HG02759 (cell line): ENCODE data around the gene TVP23C.
"Not testable (repeated sequence)": the region's sequence is repeated elsewhere in the genome, so short reads cannot be mapped to it uniquely, and the experiment has no call there.

ENCODE experiments used
- ATAC-seq: cut with Tn5 transposase; IDR thresholded peaks from one replicate; pipeline ENCODE4 v1.9.1; 2021; ENCODE audit warnings: mild to moderate bottlenecking, moderate library complexity; ENCODE audit not compliant: unreplicated experiment

The TVP23C gene

DNA sequence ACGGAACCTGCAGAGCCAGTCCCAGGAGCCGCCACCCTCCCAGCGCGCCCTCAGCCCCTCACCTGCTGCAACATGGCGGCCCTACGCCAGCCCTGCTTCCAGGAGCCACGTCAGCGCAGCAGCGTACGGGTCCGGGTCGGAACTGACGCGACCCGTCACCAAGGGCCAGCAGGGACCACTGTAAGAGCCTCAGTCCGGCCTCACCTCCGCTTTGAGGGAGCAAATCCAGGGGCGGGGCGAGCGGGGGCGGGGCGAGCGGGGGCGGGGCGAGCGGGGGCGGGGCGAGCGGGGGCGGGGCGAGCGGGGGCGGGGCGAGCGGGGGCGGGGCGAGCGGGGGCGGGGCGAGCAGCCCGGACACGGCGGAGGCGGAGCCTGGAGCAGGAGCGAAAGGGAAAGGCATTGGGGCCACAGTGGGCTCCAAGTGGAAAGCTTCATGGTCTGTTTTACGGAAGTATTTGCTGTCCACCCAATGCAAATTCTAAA lies at the start of gene TVP23C:
Gene TVP23C, minus strand, starts transcription at position 109 of the 483 bp plus-strand sequence. Its CDS starts 35 bp downstream, at position 74.
- ATAC-seq, result peak; percentile 87

DNA sequence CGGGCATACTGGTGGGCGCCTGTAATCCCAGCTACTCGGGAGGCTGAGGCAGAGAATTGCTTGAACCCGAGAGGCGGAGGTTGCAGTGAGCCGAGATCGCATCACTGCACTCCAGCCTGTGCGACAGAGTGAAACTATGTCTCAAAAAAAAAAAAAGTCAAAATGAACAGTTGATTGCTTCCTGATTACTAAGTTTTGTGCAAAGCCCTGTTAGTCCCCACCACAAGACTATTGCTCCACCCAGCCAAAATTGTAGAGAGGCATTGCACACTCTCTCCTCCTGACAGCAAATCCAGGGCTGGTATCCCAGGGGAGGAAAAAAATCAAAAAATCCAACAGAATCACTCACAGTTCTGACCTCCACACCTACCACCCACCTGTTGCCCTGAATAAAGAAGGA lies 29.7 kb upstream of the TVP23C start:
- ATAC-seq, result not testable (repeated sequence)

DNA sequence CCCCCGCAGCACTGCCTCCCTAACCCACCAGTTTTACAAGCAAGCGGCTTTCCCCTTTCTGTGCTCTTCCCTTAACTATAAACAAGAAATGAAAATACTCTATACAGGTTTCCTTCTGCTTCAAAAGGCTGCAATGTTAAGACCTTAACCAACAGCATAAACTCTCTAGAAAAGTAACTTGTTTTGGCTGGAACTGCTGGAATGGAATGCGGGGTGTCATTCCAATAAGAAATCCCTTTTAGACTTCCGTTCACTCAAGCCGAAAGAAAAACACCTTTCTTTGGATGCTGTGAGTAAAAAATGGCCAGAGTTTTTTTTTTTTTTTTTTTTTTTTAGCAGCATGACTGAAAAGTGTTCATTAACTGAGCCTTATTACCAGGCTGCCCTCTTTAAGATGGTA lies 28.7 kb upstream of the TVP23C start:
- ATAC-seq, result not testable (repeated sequence)

DNA sequence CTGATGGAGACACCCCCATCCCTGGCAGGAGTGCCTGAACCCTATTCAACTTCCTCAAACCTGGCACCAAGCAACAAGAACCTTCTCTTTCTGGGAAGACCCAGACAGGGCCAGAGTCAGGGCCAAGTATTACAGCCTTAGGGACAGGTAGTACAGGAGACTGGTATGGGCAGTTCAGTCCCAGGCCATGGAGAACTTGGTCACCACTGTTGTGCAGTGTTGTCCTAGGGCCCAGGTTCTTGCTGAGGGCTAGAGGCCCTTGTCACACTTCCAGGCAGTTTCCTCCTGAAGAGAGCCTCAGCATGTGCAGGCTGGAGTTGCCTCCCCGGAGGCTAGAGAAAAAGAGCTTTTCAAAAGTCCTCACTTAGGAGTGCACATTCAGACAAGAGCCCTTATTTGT lies 27.6 kb upstream of the TVP23C start:
- ATAC-seq, result not testable (repeated sequence)

DNA sequence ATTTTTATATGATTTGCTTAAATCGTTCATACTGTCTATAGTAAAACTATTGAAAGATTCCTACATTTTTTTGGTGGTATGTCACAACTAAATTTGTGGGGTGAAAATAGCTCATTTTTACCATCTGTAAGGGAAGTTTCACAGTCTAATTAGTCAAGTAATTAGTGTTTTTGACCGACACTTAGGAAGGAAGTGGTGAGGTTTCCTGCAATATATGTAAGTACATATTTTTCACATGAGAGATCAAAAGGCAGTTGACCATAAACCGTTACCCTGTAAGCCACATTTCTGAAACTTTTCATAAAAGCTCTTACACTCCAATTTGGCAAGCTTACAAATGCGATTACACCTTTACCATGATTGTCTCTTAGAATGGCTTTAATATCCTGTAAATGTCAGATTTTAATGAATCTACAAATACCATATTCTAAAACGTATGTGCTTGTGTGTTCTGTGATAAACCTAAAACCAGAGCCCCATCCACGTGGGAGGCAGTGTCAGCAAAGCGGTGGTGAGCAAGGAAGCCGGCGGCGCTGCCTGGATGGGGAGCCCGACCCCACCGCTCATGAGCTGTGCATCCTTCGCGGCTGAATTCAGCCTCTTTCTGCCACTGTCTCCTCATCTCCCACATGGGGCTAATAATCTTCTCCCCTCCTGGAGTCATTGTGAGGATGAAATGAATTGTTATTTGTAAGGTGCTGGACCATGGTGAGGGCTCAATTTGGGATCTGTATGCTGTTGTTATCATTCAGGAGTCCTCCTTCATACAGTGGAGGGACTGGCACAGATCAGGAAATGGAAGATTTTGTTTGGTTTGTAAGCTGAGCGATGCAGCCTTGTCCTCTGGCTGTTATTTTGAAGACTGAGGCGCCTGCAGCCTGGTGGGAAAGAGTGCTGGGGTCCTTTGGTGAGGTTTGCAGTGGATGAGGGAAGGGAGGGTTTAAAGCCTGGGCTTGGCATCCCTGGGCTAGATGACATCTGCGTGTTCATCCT lies 26.6 kb upstream of the TVP23C start:
- ATAC-seq, result not testable (repeated sequence)

DNA sequence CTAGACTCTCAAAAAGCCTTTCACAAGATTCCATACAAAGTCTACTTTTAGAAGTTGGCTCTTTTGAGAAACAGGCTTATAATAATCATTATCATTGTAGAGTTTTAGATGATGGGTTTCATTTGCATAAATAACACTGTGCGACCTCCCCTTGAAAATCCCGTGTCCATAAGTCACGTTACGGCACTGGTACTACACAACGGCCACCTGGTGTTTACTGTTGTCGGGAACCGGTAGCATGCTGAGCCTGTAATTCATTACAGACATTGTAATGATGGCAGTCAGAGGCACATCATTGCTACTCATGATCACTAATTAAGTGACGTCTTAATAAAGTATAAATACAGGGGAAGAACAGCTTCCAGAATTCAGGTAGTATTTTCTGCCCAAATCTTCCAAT lies 24.7 kb upstream of the TVP23C start:
- not testable (repeated sequence) for ATAC-seq

DNA sequence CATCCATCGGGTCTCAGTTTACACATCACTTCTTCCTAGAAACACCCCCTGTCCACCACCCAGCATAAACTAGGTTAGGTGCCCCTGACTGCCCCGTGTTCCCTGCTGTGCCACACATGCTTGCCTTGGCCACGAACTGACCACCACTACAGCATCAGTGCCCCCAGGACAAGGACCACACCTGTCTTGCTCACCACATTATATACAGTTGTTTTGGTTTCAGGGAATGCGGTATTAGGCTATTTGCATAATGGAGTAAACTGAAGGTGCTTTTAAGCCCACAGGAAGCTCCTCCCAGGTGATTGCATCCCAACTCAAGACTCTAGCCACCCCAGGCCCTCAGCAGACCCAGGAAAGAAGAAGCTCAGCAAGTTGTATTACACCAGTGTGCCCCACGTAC lies 20.0 kb upstream of the TVP23C start:
- not testable (repeated sequence) for ATAC-seq

DNA sequence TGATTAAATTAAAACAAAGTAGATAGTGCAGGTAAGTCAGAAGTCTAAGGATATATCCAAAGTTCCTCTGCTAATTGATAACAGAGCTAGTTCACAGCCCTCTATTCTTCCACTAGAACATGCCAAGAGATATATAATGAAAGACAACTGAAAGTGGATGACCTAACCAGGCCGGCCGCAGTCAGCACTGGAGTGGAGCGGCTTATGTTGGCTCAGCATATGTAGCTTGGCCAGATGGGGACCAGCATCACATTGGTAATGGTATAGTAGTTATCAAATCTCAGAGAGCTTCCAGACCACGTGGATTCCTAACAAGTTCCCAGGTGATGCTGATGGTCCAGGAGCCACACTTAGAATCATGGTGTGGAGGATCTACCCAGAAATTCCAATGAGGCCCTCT lies 18.2 kb upstream of the TVP23C start:
- ATAC-seq, result not testable (repeated sequence)

DNA sequence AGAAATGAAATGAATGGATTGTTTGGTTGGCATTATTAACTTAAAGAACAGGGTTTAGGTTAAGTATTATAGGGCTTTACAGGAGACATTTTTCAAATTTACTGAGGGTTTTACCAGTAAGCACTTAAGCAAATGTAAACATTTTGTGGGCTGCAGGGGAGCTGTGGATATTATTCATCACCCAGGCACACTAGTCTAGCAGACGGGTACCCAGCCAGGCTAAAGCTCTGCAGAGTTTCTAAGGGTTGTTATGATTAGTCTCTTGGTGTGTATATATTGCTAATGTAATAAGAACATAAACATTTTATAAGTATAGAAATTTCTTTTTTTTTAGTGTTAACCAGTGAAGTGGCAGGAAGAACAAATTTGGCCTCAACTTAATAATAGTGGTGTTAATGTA lies 13.6 kb upstream of the TVP23C start:
- not testable (repeated sequence) for ATAC-seq

DNA sequence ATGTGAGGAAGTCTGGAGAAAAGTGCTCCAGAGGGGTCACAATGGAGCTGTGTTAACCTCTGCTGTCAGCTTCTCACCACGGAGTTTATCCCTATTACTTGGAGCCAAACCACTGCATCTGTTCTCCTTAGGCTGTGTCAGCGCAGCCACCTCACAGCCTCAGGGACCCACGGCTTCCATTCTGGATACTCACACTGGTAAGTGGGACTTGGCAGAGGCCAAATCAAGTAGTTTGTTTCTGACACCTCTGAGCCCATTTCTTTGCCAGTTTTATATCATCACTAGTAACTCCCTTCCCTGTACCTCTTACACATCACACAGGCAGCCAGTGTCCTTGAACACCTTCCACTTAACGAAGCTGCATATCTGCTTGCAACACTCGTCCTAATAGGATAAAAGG lies 11.4 kb upstream of the TVP23C start:
- not testable (repeated sequence) for ATAC-seq

DNA sequence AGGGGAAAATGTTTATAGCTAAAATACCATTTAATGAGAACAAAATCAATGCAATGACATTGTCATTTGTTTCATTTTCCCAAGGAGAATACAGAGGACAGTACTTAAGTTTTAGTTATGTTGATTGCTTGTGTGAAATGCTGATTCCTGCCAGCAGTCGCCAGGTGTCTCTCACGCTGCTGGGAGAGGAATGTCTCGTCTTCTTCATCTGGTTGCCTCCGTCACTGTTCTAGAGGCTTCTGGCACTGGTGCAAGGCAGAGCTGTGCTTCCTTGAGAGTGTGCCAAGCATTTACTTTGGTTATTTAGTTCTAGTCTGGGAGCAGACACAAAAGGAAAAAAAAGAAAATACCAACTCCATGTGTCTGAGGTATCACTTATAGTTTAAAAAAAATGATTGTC lies 10.6 kb upstream of the TVP23C start:
- ATAC-seq, result not testable (repeated sequence)

DNA sequence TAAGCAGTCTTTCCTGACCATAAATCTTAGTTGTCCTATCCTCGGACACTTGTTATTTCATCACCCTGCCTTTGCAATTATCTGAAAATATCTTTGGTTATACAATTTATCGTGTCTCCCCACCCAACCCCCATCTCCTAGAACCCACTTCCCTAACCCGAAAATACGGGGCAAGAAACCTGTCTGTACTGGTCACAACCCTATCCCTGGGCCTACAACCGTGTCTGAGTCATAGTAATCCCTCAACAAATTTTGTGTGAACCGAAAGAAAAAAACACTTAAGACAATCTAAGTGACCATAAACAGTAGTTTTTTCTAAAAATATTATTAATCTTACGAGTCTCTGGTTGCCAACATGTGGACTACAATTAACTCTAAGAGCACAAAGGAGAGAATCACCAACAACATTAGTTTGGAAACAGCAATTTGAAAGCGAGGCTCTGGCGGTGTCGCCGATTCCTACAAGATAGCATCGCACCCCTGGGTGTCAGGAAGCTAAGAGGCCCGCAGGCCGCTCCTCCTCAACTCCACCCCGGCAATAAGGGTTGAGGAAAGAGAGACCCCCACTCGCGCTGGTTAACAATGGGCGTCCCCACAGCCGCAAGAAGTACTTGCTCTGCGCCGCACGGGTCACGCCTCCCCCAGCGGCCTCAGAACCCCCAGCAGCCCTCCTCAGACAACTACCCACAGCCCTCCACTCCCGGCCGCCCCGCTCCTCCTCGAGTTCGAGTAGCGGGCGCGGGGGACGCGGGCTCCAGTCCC lies 489 bp downstream of the TVP23C start:
- not testable (repeated sequence) for ATAC-seq

DNA sequence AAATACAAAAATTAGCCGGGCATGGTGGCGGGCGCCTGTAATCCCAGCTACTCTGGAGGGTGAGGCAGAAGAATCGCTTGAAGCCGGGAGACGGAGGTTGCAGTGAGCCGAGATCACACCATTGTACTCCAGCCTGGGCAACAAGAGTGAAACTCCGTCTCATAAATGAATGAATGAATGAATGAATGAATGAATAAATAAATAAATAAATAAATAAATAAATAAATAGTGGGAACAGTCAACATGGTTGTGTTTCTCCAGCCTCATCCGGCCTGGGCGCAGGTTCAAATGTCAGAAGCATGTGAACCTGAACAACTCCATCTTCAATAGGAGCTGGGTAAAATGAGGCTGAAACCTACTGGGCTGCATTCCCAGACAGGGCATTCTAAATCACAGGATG lies 1.8 kb downstream of the TVP23C start:
- ATAC-seq, result not testable (repeated sequence)

DNA sequence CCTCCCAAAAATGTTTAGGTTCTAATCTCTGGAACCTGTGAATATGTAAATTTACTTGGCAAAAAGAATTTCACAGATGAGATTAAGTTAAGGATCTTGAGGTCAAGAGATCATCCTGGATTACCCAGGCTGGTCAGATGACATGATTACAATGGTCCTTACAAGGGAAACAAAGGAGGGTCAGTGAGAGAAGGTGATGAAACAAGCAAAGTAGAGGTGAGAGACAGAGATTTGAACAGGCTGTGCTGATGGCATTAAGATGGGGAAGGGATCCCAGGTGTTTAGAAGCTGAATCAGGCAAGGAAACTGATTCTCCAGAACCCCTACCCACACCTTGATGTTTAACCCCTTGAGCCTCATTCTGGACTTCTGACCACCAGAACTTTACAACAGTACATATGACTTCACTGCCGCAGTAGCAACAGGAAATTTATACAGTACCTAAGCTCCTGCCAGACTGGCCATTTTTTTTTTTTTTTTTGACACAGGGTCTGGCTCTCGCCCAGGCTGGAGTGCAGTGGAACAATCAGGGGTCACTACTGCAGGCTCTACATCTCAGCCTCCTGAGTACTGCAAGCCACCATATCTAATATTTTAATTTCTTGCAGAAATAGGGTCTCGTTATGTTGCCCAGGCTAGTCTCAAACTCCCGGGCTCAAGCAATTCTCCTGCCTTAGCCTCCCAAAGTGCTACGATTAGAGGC lies 4.7 kb downstream of the TVP23C start:
- not testable (repeated sequence) for ATAC-seq

DNA sequence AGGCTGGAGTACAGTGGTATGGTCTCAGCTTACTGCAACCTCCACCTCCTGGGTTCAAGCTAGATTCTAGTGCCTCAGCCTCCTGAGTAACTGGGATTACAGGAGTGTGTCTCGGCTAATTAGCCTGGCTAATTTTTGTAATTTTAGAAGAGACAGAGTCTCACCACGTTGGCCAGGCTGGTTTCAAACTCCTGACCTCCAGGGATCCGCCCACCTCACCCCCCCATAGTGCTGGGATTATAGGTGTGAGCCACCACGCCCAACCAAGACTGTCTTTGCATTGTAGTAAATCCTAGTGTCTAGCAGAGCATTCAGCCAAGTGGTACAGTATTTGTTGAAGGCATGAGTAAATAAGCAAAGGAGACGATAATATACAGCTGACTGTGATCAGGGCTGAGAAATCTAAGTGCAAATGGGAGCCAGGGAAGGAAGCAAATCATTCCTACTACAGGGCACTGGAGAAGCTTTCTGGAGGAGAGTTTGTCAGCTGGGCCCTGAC lies 5.9 kb downstream of the TVP23C start:
- not testable (repeated sequence) for ATAC-seq

DNA sequence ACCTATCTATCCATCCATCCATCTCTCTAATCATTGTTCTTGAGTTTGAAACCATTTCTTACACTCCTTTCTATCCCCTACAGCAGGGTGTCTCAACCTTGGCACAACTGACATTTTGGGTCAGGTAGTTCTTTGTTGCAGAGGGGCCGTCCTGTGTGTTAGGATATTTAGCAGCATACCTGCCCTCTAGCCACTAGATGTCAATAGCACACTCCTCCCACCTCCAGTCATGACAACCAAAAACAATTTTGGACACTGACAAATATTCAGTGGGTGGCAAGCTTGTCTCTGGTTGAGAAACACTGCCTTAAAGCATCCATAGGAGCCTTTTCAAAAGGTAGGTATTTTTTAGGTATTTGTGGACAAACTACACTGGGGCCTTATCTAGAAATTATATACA lies 10.4 kb downstream of the TVP23C start:
- ATAC-seq, result not testable (repeated sequence)

DNA sequence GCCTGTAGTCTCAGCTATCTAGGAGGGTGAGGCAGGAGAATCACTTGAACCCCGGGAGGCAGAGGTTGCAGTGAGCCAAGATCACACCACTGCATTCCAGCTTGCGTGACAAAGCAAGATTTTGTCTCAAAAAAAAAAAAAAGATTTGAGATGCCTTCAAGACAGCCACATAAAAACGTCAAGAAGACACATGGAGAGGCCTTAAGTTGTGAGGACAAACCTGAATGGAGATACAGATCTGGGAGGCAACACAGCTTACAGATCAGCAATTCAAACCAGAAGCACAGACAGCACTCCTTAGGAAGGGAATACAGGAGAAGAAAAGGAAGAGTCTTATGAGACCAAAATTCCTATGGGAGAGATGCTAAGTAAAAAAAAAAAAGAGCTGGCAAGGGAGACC lies 13.7 kb downstream of the TVP23C start:
- not testable (repeated sequence) for ATAC-seq

DNA sequence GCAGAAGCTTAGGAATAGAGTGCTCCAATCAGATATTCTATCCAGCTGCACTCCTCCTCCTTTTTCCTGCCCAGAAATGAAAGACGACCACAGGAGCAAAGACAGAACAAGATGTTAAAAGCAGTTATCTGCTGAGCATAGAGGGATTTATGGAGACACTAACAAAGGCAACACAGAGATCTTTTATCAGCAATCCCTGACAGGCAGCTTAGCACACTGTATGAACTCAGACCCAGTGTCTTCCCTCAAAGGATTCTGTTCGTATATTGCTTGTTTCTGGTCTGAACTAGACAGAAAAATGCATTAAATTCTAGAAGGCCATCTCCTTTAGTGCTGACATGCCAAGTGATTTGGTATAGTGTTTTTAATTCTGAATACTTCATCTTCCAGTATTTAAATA lies 16.7 kb downstream of the TVP23C start:
- not testable (repeated sequence) for ATAC-seq

DNA sequence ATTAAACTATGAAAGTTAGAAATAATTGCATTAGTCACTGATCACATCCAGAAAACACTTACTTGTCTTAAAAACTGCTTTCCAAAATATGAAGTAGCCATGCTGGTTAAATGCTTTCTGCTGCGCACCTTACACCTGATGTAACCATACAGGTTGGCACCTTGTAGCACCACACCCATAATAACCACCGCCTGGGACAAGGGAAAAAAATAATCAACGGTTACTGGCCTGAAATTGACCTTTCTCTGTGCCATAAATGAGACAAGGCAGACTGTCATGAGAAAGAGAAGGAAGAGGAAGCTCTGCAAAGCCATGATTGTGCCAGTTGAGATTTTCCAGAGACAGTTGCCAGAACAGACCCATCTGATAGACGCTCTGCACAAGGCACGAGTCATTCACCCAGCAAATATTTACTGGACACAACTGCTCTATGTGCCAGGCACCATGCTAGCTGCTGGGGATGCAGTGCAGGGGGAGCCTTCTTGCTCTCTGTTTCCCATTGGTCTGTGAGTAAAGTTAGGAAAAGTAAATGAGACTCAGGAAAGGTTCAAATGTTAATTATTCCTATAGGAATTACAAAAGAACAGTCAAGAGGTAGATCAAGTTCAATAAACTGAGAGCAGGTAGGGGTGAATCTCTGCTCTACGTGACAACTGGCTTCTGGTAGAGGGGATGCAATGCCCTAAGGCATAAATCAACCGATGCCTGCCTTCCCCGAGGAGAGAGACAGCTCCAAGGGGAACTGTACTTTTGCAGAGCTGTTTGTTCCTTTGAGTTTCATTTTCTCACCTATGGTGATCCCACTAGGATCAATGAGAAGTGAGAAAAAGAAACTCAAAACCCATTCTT lies 22.7 kb downstream of the TVP23C start:
- ATAC-seq, result not testable (repeated sequence)

DNA sequence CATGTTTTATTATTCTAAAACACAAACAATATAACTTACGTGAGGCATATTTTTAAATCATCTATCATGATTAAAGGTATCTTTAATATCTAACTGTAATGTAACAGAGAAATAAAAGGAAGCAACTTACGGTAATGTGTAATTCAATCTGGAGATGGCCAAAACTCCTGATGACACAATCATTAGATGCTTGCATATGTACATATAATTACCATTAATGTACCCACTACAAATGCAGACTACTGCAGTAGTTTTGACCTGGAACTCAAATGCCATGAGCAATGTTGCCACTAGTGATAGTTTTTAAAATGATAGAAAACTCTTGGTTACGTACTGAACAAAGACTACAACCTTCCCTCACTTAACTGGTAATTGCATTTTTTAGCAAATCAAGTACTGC lies 30.2 kb downstream of the TVP23C start:
- ATAC-seq, result not testable (repeated sequence)
